ENCODE measurements around the gene ADGRF3.
"Not testable (repeated sequence)": the region's sequence is repeated elsewhere in the genome, so short reads cannot be mapped to it uniquely, and the experiment has no call there.

ADGRF3 gene

DNA sequence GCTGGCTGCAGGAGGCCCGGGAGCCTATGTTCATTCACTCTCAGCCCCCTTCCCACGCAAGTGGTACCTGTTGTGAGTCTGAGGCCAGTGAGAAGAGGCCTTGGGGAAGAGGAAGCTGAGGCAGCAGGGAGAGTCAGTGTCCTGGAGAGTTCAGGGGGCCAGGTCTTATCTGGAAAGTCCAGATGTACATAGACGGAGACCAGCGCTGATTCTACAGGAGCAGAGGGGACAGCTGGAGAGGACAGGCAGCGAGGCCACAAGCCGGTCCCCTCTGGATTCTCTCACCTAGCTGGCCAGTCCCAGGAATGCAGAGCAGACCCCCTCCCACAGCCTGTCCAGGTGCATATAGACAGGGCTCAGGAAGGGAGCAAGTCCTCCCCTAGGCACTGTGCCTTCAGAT lies 29.7 kb downstream of the ADGRF3 start:
- DNase-seq (ENCODE audit: low read depth in 3 of 3) = no peak

DNA sequence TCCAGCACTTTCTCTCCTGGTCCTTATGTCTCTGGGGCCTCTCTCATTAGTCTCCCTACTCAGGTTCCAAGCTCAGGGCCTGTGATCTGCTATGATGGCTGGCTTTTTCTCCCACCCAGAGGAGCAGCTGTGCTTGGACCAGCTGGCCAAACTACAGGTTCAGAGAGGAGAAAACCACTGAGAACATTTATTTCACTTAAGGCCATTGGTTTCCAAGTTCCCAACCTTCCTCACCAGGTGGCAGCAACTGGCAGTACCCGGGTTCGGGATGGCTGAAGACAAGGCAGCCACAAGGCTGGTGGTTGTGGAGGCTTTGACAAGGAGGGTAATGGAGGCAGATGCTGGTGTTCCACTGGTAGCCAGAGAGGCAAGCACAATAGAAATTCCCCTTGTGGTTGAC lies 30.5 kb downstream of the ADGRF3 start:
- no peak for DNase-seq (ENCODE audit: low read depth in 3 of 3)

DNA sequence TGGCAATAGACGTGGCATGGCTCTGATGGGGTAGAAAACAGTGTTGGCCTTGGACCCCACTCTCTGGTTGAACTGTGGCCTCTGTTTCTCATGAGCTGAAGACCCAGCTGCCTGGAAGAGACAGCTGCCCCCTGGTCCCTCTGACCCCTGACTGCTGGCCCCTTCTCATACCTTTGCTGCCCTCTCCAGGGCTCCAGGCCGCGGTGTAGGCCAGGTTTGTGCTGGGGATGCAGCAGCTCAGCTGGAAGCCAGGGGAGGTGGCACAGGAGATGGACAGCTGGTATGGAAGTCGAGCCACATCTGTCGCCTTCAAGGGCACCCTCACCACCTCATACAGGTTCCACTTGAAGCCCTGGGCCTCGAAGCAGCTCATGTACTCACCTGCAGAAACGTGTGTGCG lies 32.3 kb downstream of the ADGRF3 start:
- no peak for DNase-seq (ENCODE audit: low read depth in 3 of 3)

DNA sequence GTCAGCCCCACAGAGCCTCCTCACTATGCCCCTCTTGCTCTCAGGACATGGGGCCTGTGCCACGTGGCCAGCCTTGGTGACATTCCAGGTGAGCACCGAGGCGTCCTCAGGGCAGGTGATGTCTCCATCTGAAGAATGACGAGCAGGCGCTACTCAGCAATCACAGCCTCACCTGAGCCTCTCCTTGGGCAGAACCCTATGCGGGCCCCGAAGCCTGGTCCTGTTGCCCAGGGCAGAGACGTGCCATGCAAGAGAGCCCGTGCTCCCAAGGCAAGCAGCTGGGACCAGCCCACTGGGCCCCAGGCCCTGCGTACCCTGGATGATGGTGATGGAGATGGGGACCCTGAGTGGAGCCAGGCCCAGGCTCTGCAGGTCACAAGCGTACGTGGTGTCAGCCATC lies 33.1 kb downstream of the ADGRF3 start:
- DNase-seq (ENCODE audit: low read depth in 3 of 3) = no peak

DNA sequence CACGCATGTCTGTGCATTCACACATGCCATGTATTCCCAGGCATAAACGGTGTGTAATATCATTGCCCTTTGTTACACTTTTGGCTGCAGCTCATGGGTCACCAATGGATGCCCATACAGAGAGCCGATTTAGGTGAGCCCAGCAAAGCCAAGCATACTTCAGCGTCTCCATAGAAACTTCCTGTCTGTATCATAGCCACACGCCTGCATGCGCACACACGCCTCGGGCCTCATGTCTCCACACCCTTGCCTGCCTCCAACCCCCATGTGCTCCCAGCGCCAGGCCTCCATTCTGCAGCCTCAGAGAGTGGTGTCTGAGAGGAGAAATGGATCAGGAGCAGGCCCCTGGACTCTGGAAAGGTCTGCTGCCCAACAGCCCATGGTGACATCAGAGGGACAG lies 34.1 kb downstream of the ADGRF3 start:
- no peak for DNase-seq (ENCODE audit: low read depth in 3 of 3)

DNA sequence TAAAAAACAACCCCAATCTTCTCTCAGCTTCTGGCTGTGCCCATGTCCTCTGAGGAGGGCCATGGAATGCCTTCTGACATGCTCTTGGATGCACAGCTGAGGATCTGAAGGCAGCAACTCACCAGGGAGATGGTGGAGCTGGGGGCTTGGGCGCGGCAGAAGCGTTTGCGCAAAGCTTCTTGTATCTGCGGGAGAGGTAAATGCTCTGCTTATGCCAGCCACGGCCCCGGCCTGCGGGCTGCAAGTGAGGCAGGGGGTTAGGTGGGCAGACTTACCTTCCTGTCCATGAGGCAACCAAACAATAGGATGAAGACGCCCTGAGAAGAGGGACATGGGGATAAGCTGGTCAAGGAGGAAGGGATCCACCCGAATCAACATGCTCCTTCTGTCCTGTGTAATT lies 36.7 kb downstream of the ADGRF3 start:
- DNase-seq (ENCODE audit: low read depth in 3 of 3) = no peak

DNA sequence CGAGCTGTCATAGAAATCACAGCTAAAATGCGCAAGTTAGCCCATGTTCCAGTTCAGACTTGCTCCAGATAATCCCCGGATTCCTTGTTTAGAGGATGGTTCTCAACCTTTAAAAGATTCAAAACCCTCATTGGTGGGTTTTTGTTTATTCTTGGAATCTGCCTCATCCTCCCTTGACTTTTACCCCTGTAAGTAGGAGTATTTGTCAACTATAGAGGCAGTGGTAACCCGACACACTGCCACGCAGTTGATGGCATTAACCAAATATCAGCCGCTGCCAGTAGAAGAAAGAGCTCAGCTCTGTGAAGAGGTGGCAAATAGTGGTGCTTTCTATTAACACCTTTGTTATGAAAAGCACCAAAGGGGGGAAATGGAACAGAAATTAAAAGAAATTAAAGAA lies 41.0 kb downstream of the ADGRF3 start:
- DNase-seq (ENCODE audit: low read depth in 3 of 3) = no peak

DNA sequence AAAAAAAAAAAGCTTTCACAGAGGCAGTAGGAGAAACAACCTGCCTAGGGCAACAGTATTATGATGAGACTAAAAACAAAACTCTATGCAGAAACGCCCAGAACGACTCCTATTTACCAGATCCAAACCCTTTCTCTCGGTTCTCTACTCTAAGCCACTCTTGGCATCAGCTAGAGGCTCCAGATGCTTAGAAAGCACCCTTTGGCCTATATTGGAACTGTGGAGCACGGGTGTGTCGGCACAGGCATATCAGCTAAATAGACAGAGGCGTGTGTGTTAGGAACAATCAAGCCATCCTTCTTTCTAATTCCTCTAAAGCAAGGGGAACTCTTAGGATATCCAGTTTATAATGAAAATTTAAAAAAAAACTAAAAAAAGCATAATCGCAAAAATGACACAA lies 41.5 kb downstream of the ADGRF3 start:
- DNase-seq (ENCODE audit: low read depth in 3 of 3) = not testable (repeated sequence)

DNA sequence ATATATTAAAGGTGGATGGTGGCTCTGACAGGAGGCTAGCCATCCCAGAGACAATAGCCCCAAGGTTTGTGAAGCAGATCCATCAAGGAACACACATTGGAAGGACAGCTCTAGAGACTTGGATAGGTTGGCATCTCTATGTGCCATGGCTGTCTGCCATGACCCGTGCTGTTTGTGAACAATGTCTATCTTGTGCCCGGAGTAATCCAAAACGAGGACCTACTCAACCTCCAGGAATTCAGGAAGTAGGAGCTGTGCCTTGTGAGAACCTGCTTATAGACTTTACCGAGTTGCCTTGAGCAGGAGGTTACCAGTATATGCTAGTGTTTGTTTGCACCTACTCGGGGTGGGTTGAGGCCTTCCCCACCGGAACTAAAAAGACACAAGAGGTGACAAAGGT lies 43.7 kb downstream of the ADGRF3 start:
- DNase-seq (ENCODE audit: low read depth in 3 of 3) = no peak

DNA sequence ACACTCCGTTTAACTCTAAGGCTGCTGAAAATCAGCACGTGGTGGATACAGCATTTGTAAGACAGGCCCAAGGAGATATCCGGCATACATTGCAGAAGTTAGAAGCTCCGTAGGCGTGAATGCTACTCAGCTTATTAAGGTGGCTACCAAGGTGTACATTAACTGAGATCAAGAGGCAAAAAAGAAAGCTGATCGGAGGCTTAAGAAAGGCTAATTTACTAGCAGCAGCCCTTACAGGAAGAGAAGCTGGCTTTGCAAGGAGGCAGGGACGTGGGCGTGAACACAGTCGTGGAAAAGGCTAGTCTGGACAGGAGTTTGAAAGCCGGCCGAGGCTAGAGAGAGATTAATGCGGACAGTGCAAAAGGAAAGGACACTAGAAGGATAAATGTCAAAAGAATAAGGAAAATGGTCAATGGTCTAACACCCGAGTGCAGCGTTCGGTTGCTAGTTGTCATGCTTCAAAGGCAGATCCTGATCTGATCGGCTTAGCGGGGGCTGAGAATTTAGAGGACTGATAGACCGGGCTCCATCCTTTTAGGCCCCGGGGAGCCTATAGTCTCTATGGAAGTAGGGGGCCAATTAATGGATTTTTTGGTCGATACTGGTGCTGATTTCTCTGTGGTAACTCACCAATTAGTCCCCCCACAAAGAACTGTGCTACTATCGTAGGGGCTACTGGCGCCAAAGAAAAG lies 46.2 kb downstream of the ADGRF3 start:
- DNase-seq (ENCODE audit: low read depth in 3 of 3) = no peak

DNA sequence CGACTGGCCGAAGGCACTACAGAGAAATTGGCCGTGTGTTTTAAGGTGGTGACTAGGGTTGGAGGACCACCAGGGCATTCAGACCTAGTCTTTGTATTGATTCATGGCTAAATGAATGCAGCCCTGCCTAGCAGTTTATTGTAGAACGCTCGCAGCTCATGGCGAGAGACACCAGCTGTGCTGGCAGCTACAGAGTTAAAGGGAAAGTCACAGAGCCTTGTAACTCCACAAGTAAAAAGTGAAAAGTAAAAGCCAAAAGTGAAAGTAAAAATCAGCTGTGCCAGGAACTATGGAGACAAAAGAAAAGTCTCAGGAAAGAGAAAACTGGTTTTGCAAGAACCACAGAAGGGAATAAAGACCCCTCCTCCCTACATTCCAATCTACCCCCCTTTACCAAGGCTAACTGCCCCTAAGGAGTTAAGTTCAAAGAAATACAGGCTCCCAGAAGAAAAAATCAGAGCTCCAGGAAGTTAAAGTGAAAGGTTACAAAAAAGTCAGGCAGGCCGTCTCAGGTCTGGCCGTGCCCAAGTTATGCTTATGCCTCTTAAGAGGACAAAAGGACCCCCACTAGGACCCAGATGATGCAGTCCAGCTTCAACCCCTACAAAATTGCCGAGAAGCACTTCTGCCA lies 47.0 kb downstream of the ADGRF3 start:
- DNase-seq (ENCODE audit: low read depth in 3 of 3) = no peak

DNA sequence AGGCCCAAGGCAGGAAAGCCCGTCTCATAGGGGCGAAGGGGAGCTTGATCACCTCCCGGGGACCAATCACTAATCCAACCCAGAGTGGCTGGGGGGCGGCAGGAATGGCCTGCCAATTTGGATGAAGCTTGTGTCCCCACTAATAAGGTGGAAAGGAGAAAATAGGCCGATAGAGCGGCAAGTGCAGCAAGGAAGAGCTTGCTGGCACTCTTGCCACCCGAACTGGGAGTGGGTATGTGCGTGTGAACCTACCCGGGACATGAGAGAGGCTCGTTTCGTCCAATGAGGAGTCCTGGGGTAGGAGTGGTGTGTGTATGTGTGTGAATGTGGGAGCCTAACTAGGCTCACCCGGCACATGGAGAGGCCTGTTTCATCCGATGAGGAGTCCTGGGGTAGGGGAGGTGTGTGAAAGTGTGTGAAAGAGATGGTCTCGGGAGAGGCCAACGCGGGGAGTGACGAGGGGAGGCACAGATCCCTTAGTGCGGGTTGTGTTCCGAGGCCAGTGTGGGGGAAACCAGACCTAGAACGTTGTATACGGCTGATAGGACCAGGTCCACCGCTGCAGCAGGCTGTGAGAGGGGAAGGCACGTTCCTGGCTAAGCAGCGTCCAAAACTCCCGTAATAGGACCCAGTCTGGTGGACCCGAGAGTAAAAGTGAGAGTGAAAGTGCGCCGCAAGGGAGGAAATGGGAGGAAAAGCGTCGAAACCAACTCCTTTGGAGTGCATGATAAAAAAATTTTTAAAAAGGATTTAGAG lies 47.8 kb downstream of the ADGRF3 start:
- DNase-seq (ENCODE audit: low read depth in 3 of 3) = no peak

DNA sequence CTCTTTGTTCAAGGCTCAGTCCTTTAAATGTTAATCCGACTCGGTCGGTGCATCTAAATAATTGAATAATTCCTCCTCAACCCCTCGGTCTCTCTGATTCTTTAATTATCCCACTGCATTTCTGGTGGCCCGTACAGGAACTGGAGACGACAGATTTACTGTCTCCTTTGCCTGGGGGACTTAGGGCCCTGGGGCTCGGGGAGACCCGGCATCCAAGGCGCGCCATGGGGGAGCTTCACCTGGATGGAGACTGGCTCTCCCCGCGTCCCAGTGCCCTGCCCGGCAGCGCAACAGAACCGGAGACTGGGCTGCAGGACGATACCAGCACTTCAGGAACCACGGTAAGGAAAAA lies 48.3 kb downstream of the ADGRF3 start:
- no peak for DNase-seq (ENCODE audit: low read depth in 3 of 3)

DNA sequence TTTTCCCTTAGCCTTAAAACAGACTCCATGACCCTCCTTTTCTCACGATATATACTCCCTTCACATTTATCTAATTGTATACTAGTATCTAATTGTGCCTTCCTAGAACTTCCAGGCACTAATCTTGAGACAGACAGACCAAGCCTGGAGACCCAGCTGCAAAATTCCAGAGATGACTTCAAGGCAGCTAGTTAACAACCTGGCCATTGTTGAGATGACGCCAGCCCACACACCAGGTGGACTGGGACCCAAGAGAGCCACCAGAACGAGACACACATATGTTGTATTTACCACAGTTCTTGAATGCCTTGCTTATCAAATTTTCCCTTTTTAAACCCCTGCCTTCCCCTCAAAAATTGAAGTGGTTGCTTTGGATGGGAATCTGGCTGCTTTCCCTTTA lies 49.5 kb downstream of the ADGRF3 start:
- no peak for DNase-seq (ENCODE audit: low read depth in 3 of 3)

DNA sequence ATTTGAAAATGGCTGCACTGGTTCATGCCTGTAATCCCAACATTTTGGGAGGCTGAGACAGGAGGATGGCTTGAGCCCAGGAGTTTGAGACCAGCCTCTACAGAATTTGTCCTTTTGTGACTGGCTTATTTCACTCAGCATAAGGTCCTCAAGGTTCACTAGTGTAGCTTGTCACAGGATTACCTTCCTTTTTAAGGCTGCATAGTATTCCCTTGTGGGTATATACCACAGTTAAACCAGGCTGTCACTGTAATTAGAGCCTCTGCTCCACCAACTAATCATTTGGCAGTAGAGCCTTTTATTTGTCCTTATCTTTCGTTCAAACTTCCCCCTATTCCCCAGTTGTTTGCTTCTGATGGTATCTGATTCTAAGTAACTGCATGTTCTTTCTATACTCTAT lies 51.1 kb downstream of the ADGRF3 start:
- no peak for DNase-seq (ENCODE audit: low read depth in 3 of 3)

DNA sequence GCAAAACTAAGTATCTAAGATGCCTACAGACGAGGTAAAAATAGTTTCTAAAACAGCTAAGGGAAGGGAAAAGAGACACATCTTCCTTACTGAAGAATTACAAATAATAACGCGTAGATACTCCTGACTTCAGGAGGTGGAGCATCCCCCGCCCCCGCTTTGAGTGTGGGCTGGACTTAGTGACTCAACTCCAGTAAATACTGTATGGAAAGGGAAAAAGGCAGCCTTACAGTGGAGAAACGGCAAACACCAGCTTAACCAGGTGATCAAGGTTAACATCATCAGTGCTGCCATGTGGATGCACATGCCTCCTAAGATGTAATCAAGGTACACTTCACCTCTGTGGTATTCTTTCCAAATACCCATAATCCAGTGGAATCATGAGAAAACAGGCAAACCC lies 53.9 kb downstream of the ADGRF3 start:
- no peak for DNase-seq (ENCODE audit: low read depth in 3 of 3)

DNA sequence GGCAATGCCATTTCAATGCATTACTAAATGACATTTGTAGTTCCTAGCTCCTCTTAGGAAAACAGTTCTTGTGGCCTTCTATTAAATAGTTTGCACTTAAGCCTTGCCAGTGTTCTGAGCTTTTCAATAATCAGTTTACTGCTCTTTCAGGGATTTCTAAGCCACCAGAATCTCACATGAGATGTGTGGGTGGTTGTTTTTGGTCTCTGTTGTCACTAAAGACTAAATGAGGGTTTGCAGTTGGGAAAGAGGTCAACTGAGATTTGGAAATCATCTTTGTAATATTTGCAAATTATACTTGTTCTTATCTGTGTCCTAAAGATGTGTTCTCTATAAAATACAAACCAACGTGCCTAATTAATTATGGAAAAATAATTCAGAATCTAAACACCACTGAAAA lies 56.6 kb downstream of the ADGRF3 start:
- no peak for DNase-seq (ENCODE audit: low read depth in 3 of 3)

DNA sequence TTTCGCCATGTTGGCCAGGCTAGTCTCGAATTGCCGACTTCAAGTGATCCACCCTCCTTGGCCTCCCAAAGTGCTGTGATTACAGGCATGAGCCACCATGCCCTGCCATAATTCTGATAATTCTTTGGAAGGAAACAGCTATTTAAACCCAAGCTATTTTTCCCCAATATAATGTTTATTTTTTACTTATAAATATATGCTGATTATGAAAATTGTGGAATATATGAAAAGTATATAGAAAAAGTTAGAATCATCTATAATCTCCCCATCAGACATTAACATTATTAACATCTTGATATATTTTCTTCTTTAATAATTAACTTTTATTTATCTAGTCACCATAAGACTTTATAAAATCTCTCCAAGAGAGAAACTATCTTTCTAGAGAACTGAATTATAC lies 60.7 kb downstream of the ADGRF3 start:
- DNase-seq (ENCODE audit: low read depth in 3 of 3) = no peak

DNA sequence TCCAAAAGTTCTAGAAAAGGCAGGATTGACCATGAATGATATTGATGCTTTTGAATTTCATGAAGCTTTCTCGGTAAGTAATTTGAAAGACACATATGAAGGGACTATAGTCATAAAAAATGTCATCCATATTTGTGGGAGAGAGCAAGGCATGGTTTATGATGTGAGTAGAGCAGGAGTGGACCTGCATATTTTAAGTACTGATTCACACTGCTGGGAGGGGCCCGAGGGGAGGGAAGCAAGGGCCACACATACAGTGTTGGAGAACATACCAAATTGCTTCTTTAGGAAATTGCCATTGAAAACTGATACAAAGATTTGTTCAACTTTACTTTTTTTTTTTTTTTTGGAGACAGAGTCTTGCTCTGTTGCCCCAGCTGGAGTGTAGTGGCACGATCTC lies 62.5 kb downstream of the ADGRF3 start:
- DNase-seq (ENCODE audit: low read depth in 3 of 3) = no peak

DNA sequence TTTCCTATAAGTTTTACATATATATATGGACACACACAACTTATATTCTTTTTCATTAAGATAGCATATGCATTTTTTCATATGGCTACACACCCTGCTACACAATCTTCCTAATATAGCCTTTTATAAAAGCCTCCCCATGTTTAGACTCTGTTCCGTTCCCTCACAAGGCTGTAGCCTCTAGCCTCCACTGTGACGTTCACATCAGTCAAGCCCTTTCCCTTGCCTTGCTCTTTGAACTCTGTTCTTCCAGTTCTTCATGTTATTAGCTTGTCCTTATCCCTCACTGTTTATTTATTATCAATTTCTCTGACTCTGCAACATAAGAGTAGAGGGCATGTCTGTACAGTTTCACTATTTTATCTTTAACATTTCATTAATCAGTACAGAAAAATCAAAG lies 63.0 kb downstream of the ADGRF3 start:
- no peak for DNase-seq (ENCODE audit: low read depth in 3 of 3)

DNA sequence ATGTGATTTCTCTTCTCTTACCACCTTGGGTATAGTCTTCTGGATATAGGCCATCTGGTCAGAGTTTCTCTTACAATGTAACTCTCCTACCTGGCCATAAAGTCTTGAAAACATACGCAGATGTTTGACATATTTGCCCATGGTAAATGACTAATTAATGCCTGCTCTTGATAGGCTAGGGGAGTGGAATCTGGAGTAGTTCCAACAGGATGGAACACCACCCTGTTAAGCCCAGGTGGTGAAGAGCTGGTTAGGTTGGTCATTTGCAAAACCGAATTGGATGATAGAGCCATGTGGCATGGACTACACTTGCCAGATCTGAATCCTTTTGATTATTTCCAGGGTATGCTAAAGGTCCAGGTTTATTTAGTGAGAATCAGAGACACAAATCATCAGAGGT lies 65.4 kb downstream of the ADGRF3 start:
- no peak for DNase-seq (ENCODE audit: low read depth in 3 of 3)

DNA sequence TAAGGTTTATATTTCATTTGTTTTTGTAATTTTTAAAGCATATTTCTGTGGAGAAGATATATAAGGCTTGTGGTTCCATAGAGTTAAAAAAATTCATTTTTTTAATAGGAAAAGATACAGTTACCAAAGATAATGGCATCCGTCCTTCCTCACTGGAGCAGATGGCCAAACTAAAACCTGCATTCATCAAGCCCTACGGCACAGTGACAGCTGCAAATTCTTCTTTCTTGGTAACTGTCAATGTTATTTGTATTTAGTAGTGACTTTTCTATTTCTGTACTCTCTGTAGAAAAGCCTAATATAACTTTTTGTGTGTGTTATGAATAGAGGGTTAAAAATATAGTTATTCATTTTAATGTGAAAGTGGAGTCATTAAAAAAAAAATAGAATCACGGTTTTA lies 66.7 kb downstream of the ADGRF3 start:
- DNase-seq (ENCODE audit: low read depth in 3 of 3) = no peak

DNA sequence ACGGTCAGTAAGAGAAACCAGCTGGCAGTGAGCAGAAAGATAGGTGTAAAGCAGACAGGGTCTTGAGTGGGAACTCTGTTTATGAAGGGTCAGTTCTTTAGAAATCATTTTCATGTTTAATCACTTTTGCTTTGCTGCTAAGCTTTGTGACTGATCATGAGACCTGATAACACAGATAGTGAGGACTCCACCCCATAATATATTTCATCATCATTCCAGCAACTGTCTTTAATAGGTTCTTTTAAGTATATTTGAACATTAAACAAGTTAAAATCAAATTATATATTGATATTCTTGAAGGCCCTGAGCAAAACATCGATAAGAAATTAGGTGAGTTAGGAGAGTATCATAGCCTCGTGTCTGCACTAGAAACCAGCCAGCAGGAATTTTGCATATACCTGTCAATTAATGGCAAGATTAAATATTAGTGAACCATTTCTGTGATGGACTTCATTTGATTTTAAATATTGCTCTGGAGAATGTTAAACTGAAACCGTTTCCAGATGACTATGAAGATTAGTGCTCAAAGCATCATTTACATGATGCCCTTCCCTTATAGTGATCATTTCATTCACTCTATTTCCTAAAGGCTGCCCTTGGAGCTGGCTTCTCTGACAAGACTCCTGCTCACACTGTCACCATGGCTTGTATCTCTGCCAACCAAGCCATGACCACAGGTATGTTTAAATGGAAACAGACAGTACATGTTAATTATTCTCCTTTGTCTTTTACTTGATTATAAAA lies 69.9 kb downstream of the ADGRF3 start:
- DNase-seq (ENCODE audit: low read depth in 3 of 3) = no peak

All from stimulated activated CD4-positive, alpha-beta T cell treated with anti-CD3 and anti-CD28 coated beads, TNF-alpha, amount 100 ng/mL, for 48 hours (primary cell).